Body of pancreas (tissue), 4 donors: ENCODE measurements around the gene TCTN3.

Experiments
- CTCF ChIP-seq, 7 experiments: fragments of 450-650 bp in 4 of 7; fragments of 200-600 bp in 3 of 7; sonication (generic) in 3 of 7; IDR thresholded peaks; one replicate each; pipeline ENCODE4 v1.5.1; 2016 to 2019; ENCODE audit warnings: antibody characterized with exemption in 7 of 7
- POLR2A ChIP-seq, 3 donors: fragments of 450-650 bp; IDR thresholded peaks; one replicate each; pipeline ENCODE4 v1.6.1; 2016; ENCODE audit warnings: antibody characterized with exemption in 3 of 3, mild to moderate bottlenecking in 2 of 3

- no peak for TF ChIP-seq CTCF (IDR thresholded peaks at IDR 0.05)
- TF ChIP-seq POLR2A (IDR thresholded peaks at IDR 0.05), result no peak
Measured at GRCh38 chr10:95646160-95646559, 47.6 kb downstream of the TCTN3 start.
